Measurements from ENCODE around the gene OR4D2.

The OR4D2 gene

GRCh38 chr17:58187063-58187462, 20.3 kb downstream of the OR4D2 start:
- H3K4me1 Mint-ChIP-seq (ENCODE audit: low read depth): peaks cover 3% of the 10 kb centered on the region
- no peaks in the 10 kb centered on the region for H3K36me3 Mint-ChIP-seq
- H3K4me3 Mint-ChIP-seq: no peak overlapping the region
- H3K27me3 Mint-ChIP-seq: peaks cover 3% of the 10 kb centered on the region
- H3K9me3 Mint-ChIP-seq (ENCODE audit: low read depth): no peaks in the 10 kb centered on the region
- H3K27ac Mint-ChIP-seq: no peak overlapping the region

- Mint-ChIP-seq H3K27me3 (peaks cover 3% of the 10 kb centered on the region), H3K9me3 (ENCODE audit: low read depth) (no peaks in the 10 kb centered on the region), H3K4me1 (ENCODE audit: low read depth) (peaks cover 3% of the 10 kb centered on the region), H3K27ac (no peak overlapping the region), H3K36me3 (no peaks in the 10 kb centered on the region), H3K4me3 (no peak overlapping the region)
Observed at GRCh38 chr17:58187675-58188074, 20.9 kb downstream of the OR4D2 start.

- H3K27me3 Mint-ChIP-seq: peaks cover 3% of the 10 kb centered on the region
- no peak overlapping the region for H3K27ac Mint-ChIP-seq
- no peaks in the 10 kb centered on the region for H3K9me3 Mint-ChIP-seq (ENCODE audit: low read depth)
- H3K36me3 Mint-ChIP-seq: no peaks in the 10 kb centered on the region
- H3K4me1 Mint-ChIP-seq (ENCODE audit: low read depth): peaks cover 3% of the 10 kb centered on the region
- no peak overlapping the region for H3K4me3 Mint-ChIP-seq
Observed at GRCh38 chr17:58189436-58190146, 22.8 kb downstream of the OR4D2 start.

GRCh38 chr17:58191241-58191896, 24.6 kb downstream of the OR4D2 start:
- Mint-ChIP-seq H3K9me3 (ENCODE audit: low read depth) (no peaks in the 10 kb centered on the region), H3K36me3 (no peaks in the 10 kb centered on the region), H3K4me1 (ENCODE audit: low read depth) (no peaks in the 10 kb centered on the region), H3K27ac (no peak overlapping the region), H3K27me3 (peaks cover 5% of the 10 kb centered on the region), H3K4me3 (no peak overlapping the region)

DNA sequence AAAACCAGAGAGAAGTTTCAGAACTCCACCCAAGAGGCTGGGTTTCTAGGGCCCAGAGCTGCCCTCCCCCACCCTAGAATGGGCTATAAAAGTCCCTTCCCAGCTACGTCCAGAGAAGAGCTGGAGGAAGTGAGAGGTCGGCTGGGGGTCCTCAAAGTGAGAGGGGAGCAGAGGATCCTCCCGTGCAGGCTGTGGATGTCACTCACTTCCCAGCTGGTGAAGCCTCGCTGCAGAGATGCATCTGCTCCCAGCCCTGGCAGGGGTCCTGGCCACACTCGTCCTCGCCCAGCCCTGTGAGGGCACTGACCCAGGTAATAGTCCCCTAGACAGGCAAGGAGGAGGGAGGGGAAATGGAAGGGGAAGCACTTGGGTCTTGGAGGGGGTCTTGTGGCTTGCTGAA, 25.8 kb downstream of the OR4D2 start, which contains the start of gene EPX:
Gene EPX, plus strand, starts transcription at position 115 of the 400 bp plus-strand sequence. Its CDS starts 121 bp downstream, at position 236.
- no peaks in the 10 kb centered on the region for H3K36me3 Mint-ChIP-seq
- no peaks in the 10 kb centered on the region for H3K4me1 Mint-ChIP-seq (ENCODE audit: low read depth)
- H3K27ac Mint-ChIP-seq: no peak within 1 kb of the TSS
- H3K4me3 Mint-ChIP-seq: no peak within 1 kb of the TSS
- no peaks in the 10 kb centered on the region for H3K9me3 Mint-ChIP-seq (ENCODE audit: low read depth)
- H3K27me3 Mint-ChIP-seq: peaks cover 3% of the 10 kb centered on the region

- no peaks in the 10 kb centered on the region for H3K36me3 Mint-ChIP-seq
- H3K27ac Mint-ChIP-seq: no peak overlapping the region
- H3K4me3 Mint-ChIP-seq: no peak overlapping the region
- no peaks in the 10 kb centered on the region for H3K9me3 Mint-ChIP-seq (ENCODE audit: low read depth)
- peaks cover 10% of the 10 kb centered on the region for H3K27me3 Mint-ChIP-seq
- no peaks in the 10 kb centered on the region for H3K4me1 Mint-ChIP-seq (ENCODE audit: low read depth)
Observed at GRCh38 chr17:58193641-58194255, 27.0 kb downstream of the OR4D2 start.

GRCh38 chr17:58195518-58196123, 28.8 kb downstream of the OR4D2 start:
- H3K4me3 Mint-ChIP-seq: no peak overlapping the region
- H3K36me3 Mint-ChIP-seq: no peaks in the 10 kb centered on the region
- H3K9me3 Mint-ChIP-seq (ENCODE audit: low read depth): no peaks in the 10 kb centered on the region
- no peak overlapping the region for H3K27ac Mint-ChIP-seq
- H3K4me1 Mint-ChIP-seq (ENCODE audit: low read depth): peaks cover 2% of the 10 kb centered on the region
- peaks cover 12% of the 10 kb centered on the region for H3K27me3 Mint-ChIP-seq

- peaks cover 12% of the 10 kb centered on the region for H3K27me3 Mint-ChIP-seq
- H3K27ac Mint-ChIP-seq: no peak overlapping the region
- peaks cover 2% of the 10 kb centered on the region for H3K4me1 Mint-ChIP-seq (ENCODE audit: low read depth)
- no peaks in the 10 kb centered on the region for H3K9me3 Mint-ChIP-seq (ENCODE audit: low read depth)
- H3K4me3 Mint-ChIP-seq: no peak overlapping the region
- H3K36me3 Mint-ChIP-seq: no peaks in the 10 kb centered on the region
Observed at GRCh38 chr17:58196610-58197009, 29.8 kb downstream of the OR4D2 start.

GRCh38 chr17:58200024-58200633, 33.3 kb downstream of the OR4D2 start:
- no peaks in the 10 kb centered on the region for H3K9me3 Mint-ChIP-seq (ENCODE audit: low read depth)
- no peak overlapping the region for H3K4me3 Mint-ChIP-seq
- H3K27ac Mint-ChIP-seq: no peak overlapping the region
- H3K27me3 Mint-ChIP-seq: peaks cover 12% of the 10 kb centered on the region
- peaks cover 3% of the 10 kb centered on the region for H3K36me3 Mint-ChIP-seq
- H3K4me1 Mint-ChIP-seq (ENCODE audit: low read depth): peaks cover 2% of the 10 kb centered on the region

- Mint-ChIP-seq H3K27me3 (peaks cover 9% of the 10 kb centered on the region), H3K36me3 (peaks cover 5% of the 10 kb centered on the region), H3K4me3 (no peak overlapping the region), H3K27ac (no peak overlapping the region), H3K9me3 (ENCODE audit: low read depth) (no peaks in the 10 kb centered on the region), H3K4me1 (ENCODE audit: low read depth) (peaks cover 2% of the 10 kb centered on the region)
Observed at GRCh38 chr17:58202859-58203258, 36.1 kb downstream of the OR4D2 start.

GRCh38 chr17:58204796-58205195, 38.0 kb downstream of the OR4D2 start:
- Mint-ChIP-seq H3K27me3 (peaks cover 2% of the 10 kb centered on the region), H3K36me3 (peaks cover 5% of the 10 kb centered on the region), H3K4me1 (ENCODE audit: low read depth) (peaks cover 2% of the 10 kb centered on the region), H3K9me3 (ENCODE audit: low read depth) (no peaks in the 10 kb centered on the region), H3K27ac (no peak overlapping the region), H3K4me3 (no peak overlapping the region)

DNA sequence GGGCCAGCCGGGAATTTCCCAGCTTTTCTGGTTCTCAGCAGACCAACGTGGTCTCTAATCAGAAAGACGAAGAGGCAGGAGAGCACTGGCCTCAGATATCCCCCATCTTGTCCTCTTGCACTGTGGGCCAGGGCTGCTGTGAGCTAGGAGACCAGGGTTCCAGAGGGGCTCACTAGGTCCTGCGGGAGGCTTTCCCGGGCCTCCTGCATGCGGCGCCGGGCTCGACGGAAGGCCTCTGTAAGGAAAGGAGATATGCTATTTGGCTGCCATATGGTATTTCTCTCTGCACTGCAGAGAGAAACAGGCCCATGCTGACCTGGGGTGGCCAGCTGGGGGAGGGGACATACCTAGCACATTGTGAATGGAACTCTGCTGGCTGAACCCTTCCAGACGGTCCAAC, 39.2 kb downstream of the OR4D2 start:
- H3K27ac Mint-ChIP-seq: no peak overlapping the region
- H3K9me3 Mint-ChIP-seq (ENCODE audit: low read depth): no peaks in the 10 kb centered on the region
- H3K4me3 Mint-ChIP-seq: no peak overlapping the region
- H3K27me3 Mint-ChIP-seq: no peaks in the 10 kb centered on the region
- peaks cover 5% of the 10 kb centered on the region for H3K36me3 Mint-ChIP-seq
- no peaks in the 10 kb centered on the region for H3K4me1 Mint-ChIP-seq (ENCODE audit: low read depth)

DNA sequence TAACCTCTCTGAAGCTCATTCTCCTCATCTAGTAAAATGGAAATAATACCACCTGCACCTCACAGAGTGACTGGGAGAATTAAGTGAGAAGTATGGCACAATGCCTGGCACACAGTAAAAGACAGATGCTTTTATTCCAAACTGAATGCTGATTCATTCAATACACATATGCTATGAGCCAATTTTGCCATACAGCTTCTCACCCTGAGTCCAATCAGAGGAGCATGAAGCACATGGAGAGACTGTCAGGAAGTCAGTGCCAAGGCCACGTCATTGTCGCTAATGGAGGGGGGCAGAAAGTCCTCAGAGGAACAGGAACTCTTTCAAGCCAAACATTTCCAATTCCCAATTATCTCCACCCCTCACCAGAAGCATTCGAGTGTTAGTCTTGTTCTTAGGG, 40.7 kb downstream of the OR4D2 start:
- peak overlapping the region; percentile 10 for H3K27ac Mint-ChIP-seq
- no peaks in the 10 kb centered on the region for H3K9me3 Mint-ChIP-seq (ENCODE audit: low read depth)
- H3K36me3 Mint-ChIP-seq: peaks cover 9% of the 10 kb centered on the region
- no peaks in the 10 kb centered on the region for H3K27me3 Mint-ChIP-seq
- no peaks in the 10 kb centered on the region for H3K4me1 Mint-ChIP-seq (ENCODE audit: low read depth)
- H3K4me3 Mint-ChIP-seq: no peak overlapping the region

DNA sequence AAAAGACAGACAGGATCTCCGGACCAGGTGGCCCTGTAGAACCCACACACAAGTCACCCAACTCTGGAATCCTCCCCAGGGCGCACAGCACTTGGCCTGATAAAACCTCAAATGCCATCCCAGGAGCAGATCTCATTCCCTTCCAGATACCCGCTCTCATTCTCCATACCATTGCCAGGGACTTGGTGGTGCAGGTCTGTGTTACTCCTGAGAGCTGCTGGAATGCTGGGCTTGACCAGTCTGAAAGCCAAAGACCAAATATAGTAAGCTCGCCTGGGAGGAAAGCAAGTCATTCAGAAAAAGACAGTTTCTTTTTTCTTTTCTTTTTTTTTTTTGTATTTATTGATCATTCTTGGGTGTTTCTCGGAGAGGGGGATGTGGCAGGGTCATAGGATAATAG, 41.6 kb downstream of the OR4D2 start:
- H3K36me3 Mint-ChIP-seq: peaks cover 9% of the 10 kb centered on the region
- no peaks in the 10 kb centered on the region for H3K4me1 Mint-ChIP-seq (ENCODE audit: low read depth)
- H3K9me3 Mint-ChIP-seq (ENCODE audit: low read depth): no peaks in the 10 kb centered on the region
- no peak overlapping the region for H3K4me3 Mint-ChIP-seq
- no peaks in the 10 kb centered on the region for H3K27me3 Mint-ChIP-seq
- no peak overlapping the region for H3K27ac Mint-ChIP-seq

DNA sequence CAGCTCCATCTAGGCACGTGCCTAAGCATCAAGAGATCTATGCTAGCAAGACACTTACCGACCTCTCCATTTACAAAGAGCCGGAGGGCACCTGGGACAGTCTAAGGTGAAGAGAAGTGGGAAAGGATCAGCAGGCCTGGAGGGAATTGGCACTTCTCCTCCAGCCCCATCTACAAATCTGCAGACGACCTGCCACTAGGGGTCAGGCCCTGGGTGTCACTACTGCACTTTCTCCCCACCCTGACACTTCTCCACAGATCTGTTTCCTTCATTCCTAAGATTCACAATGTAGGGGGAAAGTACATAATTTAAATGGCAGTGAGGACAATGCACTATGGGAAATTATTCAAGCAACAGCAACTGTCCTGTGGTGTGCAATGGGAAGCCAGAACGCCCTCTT, 44.1 kb downstream of the OR4D2 start:
- H3K36me3 Mint-ChIP-seq: peaks cover 6% of the 10 kb centered on the region
- no peaks in the 10 kb centered on the region for H3K9me3 Mint-ChIP-seq (ENCODE audit: low read depth)
- no peaks in the 10 kb centered on the region for H3K27me3 Mint-ChIP-seq
- no peaks in the 10 kb centered on the region for H3K4me1 Mint-ChIP-seq (ENCODE audit: low read depth)
- no peak overlapping the region for H3K4me3 Mint-ChIP-seq
- no peak overlapping the region for H3K27ac Mint-ChIP-seq

Data from activated naive CD8-positive, alpha-beta T cell (primary cell).